AG04449 (cell line): ENCODE results near the gene DAAM2.

ENCODE experiments used
- CTCF ChIA-PET: fragments of 350-600 bp; formaldehyde crosslinking; extraction: SDS; loops from one replicate; lab custom pipeline; 2021; ENCODE audit warnings: antibody characterized with exemption; lab: Yijun Ruan, JAX
- POLR2A ChIA-PET: fragments of 400-600, 350-600 bp; formaldehyde crosslinking; extraction: SDS; loops from one replicate; lab custom pipeline; 2020; ENCODE audit warnings: antibody characterized with exemption, inconsistent platforms; lab: Yijun Ruan, JAX
- DNase-seq: peaks from one replicate; pipeline ENCODE4 v3.0.0-alpha.2; 2010; ENCODE audit warnings: low read depth, low spot score
- H3K4me3 ChIP-seq: 2 replicates; pipeline ENCODE4 v1.5.1; 2011; ENCODE audit warnings: low read depth, mild to moderate bottlenecking, control low read depth, low read length
- TF ChIP-seq, protein P1 (sequence below): IDR thresholded peaks from one replicate; pipeline ENCODE4 v1.5.1; 2011; ENCODE audit warnings: mild to moderate bottlenecking, moderate library complexity, low read length, control low read depth, inconsistent platforms; ENCODE audit not compliant: insufficient read depth; ENCODE audit errors: missing control alignments

The DAAM2 gene

DNA sequence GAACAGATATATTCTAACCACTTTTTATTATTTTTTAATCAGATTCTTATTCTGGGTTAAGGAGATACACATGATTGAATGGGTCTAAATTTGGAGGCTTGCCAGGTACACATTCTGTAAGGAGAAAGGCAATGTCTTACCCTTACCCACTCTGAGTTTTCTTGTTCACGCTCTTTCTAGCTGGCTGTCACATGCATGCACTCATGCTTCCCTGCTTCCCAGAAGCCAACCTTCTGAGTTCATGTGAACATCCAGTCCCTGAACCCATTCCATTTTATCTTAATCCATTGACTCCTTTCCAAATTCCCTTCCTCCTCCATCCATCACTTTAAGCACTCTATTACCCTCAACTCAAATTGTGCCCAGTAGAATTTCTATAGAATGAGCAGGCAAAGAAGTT is 159.5 kb downstream of the DAAM2 start:
- ChIA-PET CTCF (no interaction called here), POLR2A (no interaction called here)
- no peak for DNase-seq
- TF ChIP-seq, protein P1, sequence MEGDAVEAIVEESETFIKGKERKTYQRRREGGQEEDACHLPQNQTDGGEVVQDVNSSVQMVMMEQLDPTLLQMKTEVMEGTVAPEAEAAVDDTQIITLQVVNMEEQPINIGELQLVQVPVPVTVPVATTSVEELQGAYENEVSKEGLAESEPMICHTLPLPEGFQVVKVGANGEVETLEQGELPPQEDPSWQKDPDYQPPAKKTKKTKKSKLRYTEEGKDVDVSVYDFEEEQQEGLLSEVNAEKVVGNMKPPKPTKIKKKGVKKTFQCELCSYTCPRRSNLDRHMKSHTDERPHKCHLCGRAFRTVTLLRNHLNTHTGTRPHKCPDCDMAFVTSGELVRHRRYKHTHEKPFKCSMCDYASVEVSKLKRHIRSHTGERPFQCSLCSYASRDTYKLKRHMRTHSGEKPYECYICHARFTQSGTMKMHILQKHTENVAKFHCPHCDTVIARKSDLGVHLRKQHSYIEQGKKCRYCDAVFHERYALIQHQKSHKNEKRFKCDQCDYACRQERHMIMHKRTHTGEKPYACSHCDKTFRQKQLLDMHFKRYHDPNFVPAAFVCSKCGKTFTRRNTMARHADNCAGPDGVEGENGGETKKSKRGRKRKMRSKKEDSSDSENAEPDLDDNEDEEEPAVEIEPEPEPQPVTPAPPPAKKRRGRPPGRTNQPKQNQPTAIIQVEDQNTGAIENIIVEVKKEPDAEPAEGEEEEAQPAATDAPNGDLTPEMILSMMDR = no peak
- no peak overlapping the region for H3K4me3 ChIP-seq

DNA sequence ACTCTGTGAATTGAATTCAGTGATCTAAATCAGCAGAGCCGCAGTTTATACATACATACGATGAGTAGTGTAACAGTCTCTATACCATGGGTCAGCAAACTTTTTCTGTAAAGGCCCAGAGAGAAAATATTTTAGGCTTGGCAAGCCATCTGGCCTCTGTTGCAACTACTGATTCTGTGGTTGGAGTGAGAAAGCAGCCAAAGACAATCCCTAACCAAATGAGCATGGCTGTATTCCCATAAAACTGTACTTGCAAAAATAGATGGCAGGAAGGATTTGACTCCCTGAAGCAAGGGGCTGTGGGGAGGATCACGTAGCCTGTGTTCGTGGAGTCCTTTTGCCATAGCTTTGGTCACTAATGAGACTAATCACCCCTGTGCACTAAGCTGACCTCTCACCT is 160.0 kb downstream of the DAAM2 start:
- no peak for DNase-seq
- CTCF ChIA-PET = no interaction called here
- no peak overlapping the region for H3K4me3 ChIP-seq
- TF ChIP-seq, protein P1 = no peak
- POLR2A ChIA-PET = no interaction called here

DNA sequence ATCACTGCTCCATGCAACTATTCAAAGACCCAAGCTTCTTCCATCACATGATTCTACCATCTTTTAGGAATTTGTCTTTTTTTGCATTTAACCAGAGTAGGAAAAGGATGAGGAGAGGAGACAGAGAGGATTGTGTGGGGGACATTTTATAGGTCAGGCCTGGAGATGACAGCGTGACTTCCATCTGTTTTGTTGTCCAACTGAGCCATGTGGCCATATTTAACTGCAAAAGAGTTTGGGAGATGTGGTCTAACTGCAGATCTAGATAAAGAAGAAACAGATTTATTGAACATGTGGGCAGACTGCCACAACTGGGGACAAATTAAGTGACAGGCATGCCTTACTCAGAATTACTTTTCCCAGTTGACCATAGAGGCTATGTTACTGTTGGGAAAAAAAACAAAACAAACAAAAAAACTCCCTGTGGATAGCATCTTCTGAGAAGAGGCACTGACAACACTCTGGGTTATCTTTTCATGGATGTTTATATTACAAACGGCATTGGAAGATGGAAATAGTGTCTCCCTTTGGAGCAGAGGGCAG is 161.0 kb downstream of the DAAM2 start:
- CTCF ChIA-PET = no interaction called here
- POLR2A ChIA-PET = no interaction called here
- H3K4me3 ChIP-seq = no peak overlapping the region
- no peak for DNase-seq
- TF ChIP-seq, protein P1 = no peak
